NCI-H2196 treated with DMSO at 0.1 percent for 48 hours (cell line): ENCODE data around the gene KAT7.

Experiments
- DNase-seq: peaks from one replicate; lab custom pipeline; 2025; ENCODE audit not compliant: unreplicated experiment; lab: John Stamatoyannopoulos, UW

Gene KAT7

DNA sequence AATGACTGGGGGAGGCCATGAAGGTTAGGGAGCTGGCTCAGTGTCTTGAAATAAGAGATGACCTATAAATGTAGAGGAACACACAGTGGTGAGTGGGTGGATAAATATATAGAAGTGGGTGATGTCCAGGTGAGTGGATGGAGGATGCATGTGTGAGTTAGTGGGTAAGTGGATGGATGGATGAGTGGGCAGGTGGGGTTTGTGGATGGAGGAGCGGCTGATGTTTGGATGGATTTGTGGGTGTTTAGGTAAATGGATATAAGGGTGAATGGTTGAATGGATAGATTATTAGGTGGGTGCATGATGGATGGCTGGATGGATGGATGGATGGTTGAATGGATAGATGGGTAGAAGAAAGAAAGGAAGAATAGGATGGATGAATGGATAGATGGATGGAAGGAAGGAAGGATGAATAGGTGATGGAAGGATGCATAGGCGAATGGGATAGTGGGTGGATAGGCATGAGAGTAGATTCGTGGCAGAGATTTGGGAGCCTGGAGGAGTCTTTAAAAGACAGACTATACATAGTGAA is 78.5 kb downstream of the KAT7 start:
- no peak for DNase-seq

DNA sequence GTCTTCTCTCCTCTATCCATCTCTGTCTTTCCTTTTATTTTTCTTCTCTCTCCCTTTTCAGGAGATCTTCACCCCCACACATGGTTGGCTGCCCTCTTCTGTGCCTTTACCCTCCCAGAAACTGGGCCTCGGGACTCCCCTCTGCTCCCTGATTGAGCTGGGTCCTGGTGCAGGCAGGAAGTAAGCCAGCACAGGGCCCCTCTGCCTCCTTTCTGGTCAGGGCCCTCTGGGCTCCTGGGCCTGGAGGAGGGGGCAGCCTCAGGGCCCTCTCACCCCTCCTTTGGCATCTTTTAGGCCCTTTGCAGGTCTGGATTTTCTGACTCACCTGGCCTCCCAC is 80.5 kb downstream of the KAT7 start:
- DNase-seq = no peak

DNA sequence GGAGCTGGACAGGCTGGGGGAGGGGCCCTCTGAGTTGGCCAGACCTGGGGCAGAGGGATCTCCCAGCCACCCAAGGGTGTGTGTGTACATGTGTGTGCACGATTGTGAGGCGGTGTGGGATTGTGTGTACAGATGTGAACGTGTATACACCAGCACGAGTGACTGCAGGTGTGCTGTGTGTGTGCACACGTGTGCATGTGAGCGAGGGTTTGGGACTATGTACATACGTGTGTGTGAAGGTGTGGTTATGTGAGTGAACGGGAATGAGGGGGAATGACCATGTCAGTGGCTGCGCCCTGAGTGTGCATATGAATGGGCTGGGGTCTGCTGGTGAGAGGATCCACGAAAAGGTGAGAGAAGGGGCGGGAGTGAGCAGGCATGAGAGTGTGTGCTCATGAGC is 81.8 kb downstream of the KAT7 start:
- DNase-seq = no peak

- no peak for DNase-seq
These were observed 82.7 kb downstream of the KAT7 start for GRCh38 chr17:49871211-49871610.

DNA sequence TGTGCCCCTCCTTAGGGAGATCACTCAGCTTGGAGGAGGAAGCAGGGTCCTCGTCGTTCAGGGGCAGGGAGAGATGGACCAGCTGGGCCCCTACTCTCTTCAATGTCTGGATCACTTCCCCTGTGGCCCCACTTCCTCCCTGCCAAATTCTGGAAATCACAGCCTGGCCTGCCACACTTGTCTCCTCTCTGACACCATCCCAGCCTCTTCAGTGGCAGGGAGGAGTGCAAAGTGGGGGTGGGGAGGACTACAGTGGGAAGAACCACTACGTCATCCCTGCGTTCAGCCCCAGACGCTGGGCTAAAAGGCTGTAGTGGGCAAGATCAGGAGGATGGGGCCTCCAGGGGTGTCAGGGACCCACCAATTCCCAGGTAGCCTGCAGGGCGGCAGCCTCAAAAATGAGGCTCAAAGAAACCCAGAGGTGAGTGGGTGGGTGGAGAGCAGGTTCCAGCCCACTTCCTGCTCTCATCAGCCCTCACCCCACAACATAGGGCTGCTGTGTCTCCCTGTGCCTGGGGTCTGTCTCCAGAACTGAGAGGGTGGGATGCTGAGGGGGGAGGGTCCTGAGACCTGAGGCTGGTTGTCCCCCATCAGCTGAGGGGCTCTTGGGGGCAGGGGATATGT is 84.4 kb downstream of the KAT7 start:
- no peak for DNase-seq

GRCh38 chr17:49873466-49873865 is 85.0 kb downstream of the KAT7 start:
- DNase-seq = peak; percentile 21

DNA sequence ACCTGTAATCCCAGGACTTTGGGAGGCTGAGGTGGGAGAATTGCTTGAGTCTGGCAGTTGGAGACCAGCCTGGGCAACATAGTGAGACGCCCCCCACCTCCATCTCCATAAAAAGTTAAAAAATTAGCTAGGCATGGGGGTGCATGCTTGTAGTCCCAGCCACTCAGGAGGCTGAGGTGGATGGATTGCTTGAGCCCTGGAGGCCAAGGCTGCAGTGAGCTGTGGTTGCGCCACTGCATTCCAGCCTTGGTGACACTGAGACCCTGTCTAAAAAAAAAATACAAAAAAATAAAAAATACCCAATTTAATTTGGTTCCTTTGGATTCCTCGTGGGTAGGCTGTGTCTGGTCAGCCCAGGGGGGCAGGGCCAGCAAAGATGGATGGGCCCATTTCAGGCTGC is 85.4 kb downstream of the KAT7 start:
- DNase-seq = no peak

DNA sequence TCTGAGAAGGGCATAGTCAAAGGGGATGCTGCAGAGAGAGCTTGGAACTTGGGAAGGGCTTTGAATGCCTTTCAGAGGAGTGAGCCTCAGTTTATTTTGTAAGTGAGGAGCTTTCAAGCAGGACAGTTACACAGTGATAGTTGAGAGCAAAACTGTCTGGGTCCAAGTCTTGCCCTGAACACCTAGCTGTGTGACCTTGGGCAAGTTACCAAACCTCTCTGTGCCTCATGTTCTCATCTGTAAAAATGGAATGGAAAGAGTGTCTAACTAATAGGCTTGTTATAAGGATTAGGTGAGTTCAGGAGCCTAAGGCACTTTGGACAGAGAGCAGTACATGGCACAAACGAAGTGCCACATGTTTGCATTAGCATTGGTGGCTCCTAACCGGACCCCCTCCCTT is 86.4 kb downstream of the KAT7 start:
- DNase-seq = no peak

DNA sequence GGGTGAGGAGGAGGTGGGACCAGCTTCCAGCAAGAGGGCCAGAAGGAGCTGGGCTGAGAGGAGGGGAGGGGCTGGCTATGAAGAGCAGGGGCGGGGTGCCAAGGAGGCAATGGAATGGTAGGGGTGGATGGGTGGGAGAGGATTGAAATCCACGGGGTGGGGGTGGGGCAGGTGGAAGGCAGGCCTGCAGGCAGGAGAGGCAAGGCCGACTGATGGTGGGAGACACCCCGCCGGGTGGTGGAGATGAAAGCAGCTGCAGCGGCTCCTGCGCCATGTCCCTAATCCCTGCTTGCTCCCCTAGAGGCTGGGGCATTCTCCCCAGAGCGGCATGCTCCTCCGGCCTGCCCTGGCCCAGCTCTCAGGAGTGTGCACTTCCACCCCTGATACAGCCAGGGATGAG is 87.2 kb downstream of the KAT7 start:
- no peak for DNase-seq

DNA sequence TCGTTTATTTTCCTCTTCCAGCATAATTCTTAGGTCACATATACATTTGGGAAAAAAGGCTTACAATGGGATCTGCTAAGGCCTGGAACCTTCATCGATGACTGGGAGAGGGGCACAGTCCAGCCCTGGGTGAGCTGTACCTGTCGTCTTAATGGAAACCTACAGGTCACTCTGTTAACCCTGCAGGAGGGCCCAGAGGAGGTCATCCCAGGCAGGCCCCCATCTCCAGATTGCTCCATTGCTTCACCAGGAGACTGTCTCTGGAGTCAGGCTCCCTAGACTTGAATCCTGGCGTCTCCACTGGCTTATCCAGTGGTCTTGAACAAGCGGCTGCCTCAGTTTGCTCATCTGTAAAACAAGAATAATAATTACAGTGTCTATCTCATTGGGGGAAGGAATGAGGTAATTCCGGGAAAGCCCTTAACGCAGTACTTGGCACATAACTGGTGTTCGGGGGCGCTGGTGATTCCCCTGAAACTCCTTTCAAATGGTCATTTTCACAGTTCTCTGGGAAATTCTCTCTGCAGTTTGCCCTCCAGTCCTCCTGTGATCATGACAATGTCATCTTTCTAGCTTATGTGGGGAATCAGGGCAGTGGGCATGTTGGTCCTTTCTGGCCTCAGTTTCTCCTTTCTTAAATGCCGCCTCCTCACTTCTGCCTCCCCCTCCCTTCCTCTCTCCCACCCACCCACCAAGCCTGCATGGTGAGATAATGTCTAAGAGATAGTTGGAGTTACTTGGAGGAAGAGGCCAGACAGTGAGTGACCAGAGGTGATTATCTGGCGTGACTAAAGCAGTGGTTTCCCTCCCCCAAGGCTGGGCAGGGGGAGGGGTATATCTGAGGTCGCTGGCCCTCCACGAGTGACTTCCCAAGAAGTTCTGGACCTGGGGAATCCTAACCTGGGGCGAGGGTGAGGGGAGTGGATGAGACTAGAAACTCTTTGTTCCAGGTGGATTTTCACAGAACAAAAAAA is 90.7 kb downstream of the KAT7 start:
- no peak for DNase-seq

GRCh38 chr17:49880291-49881053 is 92.0 kb downstream of the KAT7 start:
- DNase-seq = peak; percentile 45

DNA sequence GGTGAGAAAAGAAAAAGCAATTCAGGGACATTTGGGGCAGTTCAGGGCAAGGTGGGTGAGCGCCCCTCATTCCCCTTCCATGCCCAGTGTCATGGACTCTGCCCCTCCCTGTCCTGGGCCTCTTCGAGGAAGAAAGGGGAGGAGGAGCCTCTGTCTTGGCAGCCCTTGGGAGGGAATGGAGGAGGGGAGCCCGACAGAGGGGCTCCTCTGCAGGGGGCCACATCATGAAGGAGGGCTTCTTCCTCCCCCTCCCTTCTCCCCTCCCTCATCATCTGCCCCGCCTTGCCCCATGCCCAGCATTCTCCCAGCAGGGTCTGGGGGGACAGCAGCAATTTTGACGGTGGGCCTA is 92.5 kb downstream of the KAT7 start:
- no peak for DNase-seq

DNA sequence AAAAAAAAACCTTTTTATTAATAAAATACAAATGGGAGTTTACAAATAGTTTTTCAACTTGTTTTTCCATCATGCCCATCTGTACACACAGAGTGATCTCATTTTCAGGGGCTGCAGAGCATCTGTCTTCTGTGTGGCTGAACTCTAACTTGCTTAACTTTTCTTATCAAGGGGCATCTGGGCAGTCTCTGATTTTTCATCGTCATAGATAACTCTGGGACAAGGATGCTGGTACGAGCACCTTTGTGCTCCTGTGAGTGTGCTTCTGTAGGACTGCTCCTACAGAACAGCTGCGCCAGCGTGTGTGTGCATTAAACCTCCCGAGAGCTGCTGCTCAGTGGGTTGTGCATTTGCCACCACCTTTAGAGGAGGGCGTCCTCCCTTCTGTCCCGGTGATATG is 94.0 kb downstream of the KAT7 start:
- DNase-seq = no peak
